Measurements from ENCODE around the gene TBC1D16. TPM values are rescaled to one million over a fixed set of nuclear protein-coding genes. Genes with fewer than 3 reads are reported as not detected.
A peak's percentile ranks its signal among the peaks of the same experiment; 100 is the strongest.

Gene TBC1D16
- total RNA-seq, 1 donor, result 68.8 TPM

DNA sequence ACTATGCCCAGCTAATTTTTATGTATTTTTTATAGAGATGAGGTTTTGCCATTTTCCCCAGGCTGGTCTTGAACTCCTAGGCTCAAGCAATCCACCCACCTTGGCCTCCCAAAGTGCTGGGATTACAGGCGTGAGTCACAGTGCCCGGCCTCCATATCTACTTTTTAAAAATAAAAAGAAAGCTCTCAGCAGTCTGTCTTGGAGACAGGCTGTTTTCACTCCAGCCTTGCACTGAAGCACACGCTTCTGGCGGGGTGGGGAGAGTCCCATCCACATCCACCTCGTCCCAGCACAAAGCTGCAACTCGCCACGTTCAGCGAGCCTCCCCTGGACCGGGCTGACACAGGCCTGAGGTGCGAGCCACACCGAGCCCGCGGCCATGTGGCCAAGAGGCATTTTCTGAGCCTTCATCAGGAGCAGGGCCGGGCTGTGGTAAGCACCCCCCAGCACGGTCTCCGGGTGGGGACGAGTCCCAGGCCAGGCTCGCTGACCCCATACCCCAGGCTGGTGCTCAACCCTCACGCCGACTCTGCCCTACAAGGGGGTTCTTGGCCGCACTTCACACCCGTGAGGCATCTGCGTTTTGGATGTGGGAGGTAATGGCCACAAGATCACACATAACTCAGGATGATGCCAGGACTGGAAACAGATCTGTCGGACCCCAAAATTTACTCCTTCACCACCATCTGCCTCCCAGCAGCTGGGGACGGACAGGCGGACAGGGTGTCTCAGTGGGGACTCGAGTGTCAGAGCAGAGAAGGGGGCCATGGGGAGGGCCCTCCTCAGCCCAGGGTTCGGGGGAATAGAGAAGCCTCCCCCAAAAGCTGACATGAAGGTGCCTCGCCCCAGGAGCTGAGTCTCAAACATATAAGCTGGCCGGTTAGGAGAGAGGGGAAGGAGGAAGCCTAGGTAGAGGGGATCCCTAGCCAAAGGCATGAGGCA lies 28.6 kb downstream of the TBC1D16 start:
- Histone ChIP-seq H3K27me3 (ENCODE audit: insufficient read depth, low read length) (no peaks in the 10 kb centered on the region), H3K9me3 (ENCODE audit: low read depth, low read length) (no peaks in the 10 kb centered on the region), H3K36me3 (ENCODE audit: insufficient read depth, low read length) (no peaks in the 10 kb centered on the region), H3K79me2 (ENCODE audit: insufficient read depth, low read length) (no peaks in the 10 kb centered on the region), H3K27ac (ENCODE audit: low read depth, low read length) (no peak overlapping the region), H3K4me3 (ENCODE audit: insufficient read depth, low read length) (no peak overlapping the region), H2AFZ (ENCODE audit: low read length) (no peak overlapping the region), H3K4me2 (ENCODE audit: insufficient read depth, low read length) (no peak overlapping the region), H3K4me1 (ENCODE audit: insufficient read depth, low read length) (peaks cover 4% of the 10 kb centered on the region), H4K20me1 (ENCODE audit: insufficient read depth, low read length) (peaks cover 39% of the 10 kb centered on the region)
- peak; percentile 59 for DNase-seq (ENCODE audit: insufficient read length, low spot score, missing footprints)
- no peak for TF ChIP-seq CTCF (IDR thresholded peaks at IDR 0.05; ENCODE audit: extremely low read depth, low read depth, low read length)

DNA sequence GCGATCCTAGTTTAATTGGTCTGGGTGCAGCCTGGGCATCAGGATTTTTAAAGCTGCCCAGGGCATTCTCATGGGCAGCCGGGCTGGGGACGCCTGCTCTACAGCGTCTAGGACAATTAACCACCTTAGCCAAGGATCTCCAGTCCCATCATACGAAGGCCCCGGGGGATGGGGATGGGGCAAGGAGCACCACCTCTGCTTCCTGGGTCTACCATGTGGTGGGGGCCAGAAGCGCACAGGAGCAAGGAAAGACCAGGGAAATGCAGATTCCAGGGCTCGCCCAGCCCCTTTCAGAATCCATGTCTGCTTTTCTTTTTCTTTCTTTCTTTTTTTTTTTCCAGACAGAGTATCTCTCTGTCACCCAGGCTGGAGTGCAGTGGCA lies 29.3 kb downstream of the TBC1D16 start:
- Histone ChIP-seq H3K4me3 (ENCODE audit: insufficient read depth, low read length) (no peak overlapping the region), H3K4me2 (ENCODE audit: insufficient read depth, low read length) (no peak overlapping the region)

DNA sequence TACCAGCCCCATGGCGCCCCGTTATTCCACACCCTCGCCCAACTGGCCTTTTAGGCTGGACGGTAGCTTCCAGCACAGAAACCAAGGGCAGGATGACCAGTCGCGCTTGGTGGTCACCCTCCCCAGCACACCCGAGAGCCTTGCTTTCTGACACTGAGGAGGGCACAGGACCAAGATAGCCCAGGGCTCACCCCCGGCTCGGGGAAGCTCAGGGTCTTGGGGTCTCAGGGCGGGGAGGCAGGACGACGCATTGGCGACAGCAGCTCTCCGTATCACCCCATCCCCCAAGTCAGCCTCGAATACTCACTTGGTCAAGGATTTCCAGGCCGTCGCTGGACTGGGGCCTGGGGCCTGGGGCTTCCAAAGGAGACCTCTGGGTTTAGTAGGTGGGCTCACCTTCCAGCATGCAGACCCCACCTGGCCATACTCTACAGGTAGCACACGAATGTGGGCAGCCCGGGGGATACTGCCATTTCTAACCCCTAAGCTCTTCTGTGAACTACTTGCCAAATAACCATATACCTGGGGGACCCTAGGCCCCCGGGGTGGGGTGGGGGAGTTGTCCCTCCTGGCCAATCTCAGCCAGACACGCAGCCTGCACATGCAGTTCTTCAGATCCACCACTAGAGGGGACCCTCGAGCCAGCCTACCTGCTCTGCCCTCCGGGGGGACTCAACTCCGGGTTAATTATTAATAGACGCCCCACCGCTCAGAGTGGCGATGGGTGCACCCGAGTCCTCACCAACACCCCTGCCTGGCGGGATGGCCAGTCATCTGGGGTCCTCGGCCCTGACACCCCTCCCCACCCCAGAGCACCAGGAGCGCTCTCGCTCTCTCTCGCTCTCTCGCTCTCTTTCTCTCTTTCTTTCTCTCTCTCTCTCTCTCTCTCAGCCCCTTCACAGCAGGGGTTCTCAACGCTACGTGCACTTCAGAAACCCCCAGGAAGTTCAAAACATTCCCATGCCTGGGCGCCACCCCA lies 30.0 kb downstream of the TBC1D16 start:
- peak overlapping the region; percentile 26 for H3K4me2 ChIP-seq (ENCODE audit: insufficient read depth, low read length)
- H4K20me1 ChIP-seq (ENCODE audit: insufficient read depth, low read length), result peaks cover 40% of the 10 kb centered on the region
- H3K79me2 ChIP-seq (ENCODE audit: insufficient read depth, low read length), result no peaks in the 10 kb centered on the region
- peaks cover 4% of the 10 kb centered on the region for H3K4me1 ChIP-seq (ENCODE audit: insufficient read depth, low read length)
- H2AFZ ChIP-seq (ENCODE audit: low read length), result no peak overlapping the region
- no peak overlapping the region for H3K4me3 ChIP-seq (ENCODE audit: insufficient read depth, low read length)
- no peak overlapping the region for H3K27ac ChIP-seq (ENCODE audit: low read depth, low read length)
- H3K27me3 ChIP-seq (ENCODE audit: insufficient read depth, low read length), result no peaks in the 10 kb centered on the region
- peak; percentile 86 for TF ChIP-seq CTCF (IDR thresholded peaks at IDR 0.05; ENCODE audit: extremely low read depth, low read depth, low read length)
- no peaks in the 10 kb centered on the region for H3K36me3 ChIP-seq (ENCODE audit: insufficient read depth, low read length)
- no peaks in the 10 kb centered on the region for H3K9me3 ChIP-seq (ENCODE audit: low read depth, low read length)
- peak; percentile 99 for DNase-seq (ENCODE audit: insufficient read length, low spot score, missing footprints)

More for the DNA sequence above, 29.3 kb downstream of the TBC1D16 start:
- H3K27me3 ChIP-seq (ENCODE audit: insufficient read depth, low read length), result no peaks in the 10 kb centered on the region
- H3K4me1 ChIP-seq (ENCODE audit: insufficient read depth, low read length), result peaks cover 4% of the 10 kb centered on the region
- H3K27ac ChIP-seq (ENCODE audit: low read depth, low read length), result no peak overlapping the region
- peaks cover 40% of the 10 kb centered on the region for H4K20me1 ChIP-seq (ENCODE audit: insufficient read depth, low read length)
- no peaks in the 10 kb centered on the region for H3K9me3 ChIP-seq (ENCODE audit: low read depth, low read length)
- H2AFZ ChIP-seq (ENCODE audit: low read length), result no peak overlapping the region
- H3K36me3 ChIP-seq (ENCODE audit: insufficient read depth, low read length), result no peaks in the 10 kb centered on the region
- peak; percentile 45 for DNase-seq (ENCODE audit: insufficient read length, low spot score, missing footprints)
- no peak for TF ChIP-seq CTCF (IDR thresholded peaks at IDR 0.05; ENCODE audit: extremely low read depth, low read depth, low read length)
- no peaks in the 10 kb centered on the region for H3K79me2 ChIP-seq (ENCODE audit: insufficient read depth, low read length)
